Pancreas (tissue), 10 donors: ENCODE results near the gene APBB2. TPM values are rescaled to one million over a fixed set of nuclear protein-coding genes. Genes with fewer than 3 reads are reported as not detected.

Experiments used
- ATAC-seq, 4 donors: fragments of 200-7000 bp; cut with Tn5 transposase; one replicate each; pipeline versions ENCODE4 v1.8.0 to v1.9.1; 2020; ENCODE audit warnings: mild to moderate bottlenecking in 4 of 4, moderate library complexity in 4 of 4
- DNase-seq, 6 donors: peaks; one replicate each; pipeline ENCODE4 v3.0.0-alpha.2; 2020
- FAIRE-seq: peaks from 2 replicates; lab custom pipeline; 2012; peaks lifted over from hg19 to GRCh38; lab: Jason Lieb, UNC
- H3K27ac ChIP-seq, 4 donors: fragments of 200-600 bp; sonication (generic); 1 replicate in 3 of 4; 2 replicates in 1 of 4; pipeline versions ENCODE4 v1.5.0 to v1.8.0; 2020
- H3K27me3 ChIP-seq, 4 donors: fragments of 200-600 bp; one replicate each; pipeline ENCODE4 v1.8.0; 2021
- H3K36me3 ChIP-seq, 3 donors: fragments of 200-600 bp; sonication (generic) in 1 of 3; one replicate each; pipeline versions ENCODE4 v1.5.0 to v1.8.0; 2020 to 2021
- H3K4me1 ChIP-seq, 3 donors: fragments of 200-600 bp; one replicate each; pipeline ENCODE4 v1.8.0; 2021
- H3K4me3 ChIP-seq, 4 donors: fragments of 200-600 bp; sonication (generic) in 2 of 4; one replicate each; pipeline versions ENCODE4 v1.5.0 to v1.8.0; 2020 to 2021
- H3K9me3 ChIP-seq, 4 donors: fragments of 200-600 bp; one replicate each; pipeline ENCODE4 v1.8.0; 2021
- WGBS, 2 donors: extraction: QIAGEN DNeasy Blood & Tissue Kit; methylation state at CpG; one replicate each; pipeline ENCODE4 v1.1.7; 2013; 5-methylcytosine and 5-hydroxymethylcytosine counted together
- intact Hi-C, 3 donors: fragments of 100-400 bp; cut with DNase I; formaldehyde crosslinking; loops; one replicate each; pipeline versions ENCODE4 v1.11.1 to v1.14.2; 2022
- polyA plus RNA-seq, 2 donors: library from polyadenylated mRNA; stranded (reverse); fragments of 200-250 nt; gene quantifications; one replicate each; pipeline ENCODE4 v1.2.3, GENCODE V29; 2013
- total RNA-seq, 6 donors: library from RNA; stranded (reverse); fragmentation: NEBNext Ultra II Directional in 4 of 6; extraction: Animal tissue kit (Norgen Biotek cat#: 25700) in 4 of 6; gene quantifications; one replicate each; pipeline versions ENCODE4 v1.2.1 to v1.2.4, GENCODE V29; 2021 to 2023
- TF ChIP-seq, protein P1 (sequence below), 4 donors: fragments of 200-600 bp; sonication (generic) in 3 of 4; IDR thresholded peaks; one replicate each; pipeline versions ENCODE4 v1.5.0 to v1.8.0; 2021; ENCODE audit warnings: antibody characterized with exemption in 4 of 4
- donor health status: healthy with polysubstance abuse.
- donor health status: DM: no; HTN: no; CAD: no; lungs with moderate emphysema.
- donor health status: DM: no; HTN: no; CAD: no.
- donor health status: control.
- donor health status: control.
- donor health status: Bipolar disorder and iron deficiency.
- donor health status: DM: yes; HTN: yes; CAD: no.
- donor health status: DM: no; HTN: no; CAD: no.
- donor health status: DM: no; HTN: no; CAD: no.
- donor health status: DM: yes; HTN: yes; CAD: no.

APBB2 gene
- total and polyA plus RNA-seq, 8 donors: 9.1 to 21.6 (median 11.5) TPM

DNA sequence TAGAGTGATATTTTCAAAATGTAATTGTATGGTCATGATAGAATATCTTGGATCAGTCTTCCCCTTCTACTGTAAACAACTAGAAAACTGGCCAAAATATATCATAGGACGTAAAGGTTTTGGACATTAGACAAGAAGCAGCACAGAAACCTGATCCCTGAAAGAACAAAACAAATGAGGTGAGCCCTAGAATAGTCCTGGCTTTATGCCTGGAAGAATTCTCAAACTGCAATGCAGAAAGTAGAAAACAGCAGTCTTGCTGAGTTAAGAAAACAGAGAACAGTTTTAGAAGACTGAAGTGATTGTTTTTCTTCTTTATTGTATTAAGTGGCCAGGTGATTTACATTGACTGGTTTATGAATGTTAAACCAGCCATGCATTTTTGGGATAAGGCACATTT is 445.1 kb downstream of the APBB2 start:
- no peak for ATAC-seq
- 69 to 78% methylated on average over 1 of the region's 1 CpG for WGBS, 2 donors
- no peak for FAIRE-seq
- Histone ChIP-seq H3K36me3 (no peaks in the 10 kb centered on the region), H3K27ac (no peak overlapping the region), H3K9me3 (no peaks in the 10 kb centered on the region), H3K27me3 (no peaks in the 10 kb centered on the region), H3K4me1 (no peaks in the 10 kb centered on the region), H3K4me3 (no peak overlapping the region)
- intact Hi-C loops: no loop called here
- no peak for DNase-seq
- TF ChIP-seq, protein P1, sequence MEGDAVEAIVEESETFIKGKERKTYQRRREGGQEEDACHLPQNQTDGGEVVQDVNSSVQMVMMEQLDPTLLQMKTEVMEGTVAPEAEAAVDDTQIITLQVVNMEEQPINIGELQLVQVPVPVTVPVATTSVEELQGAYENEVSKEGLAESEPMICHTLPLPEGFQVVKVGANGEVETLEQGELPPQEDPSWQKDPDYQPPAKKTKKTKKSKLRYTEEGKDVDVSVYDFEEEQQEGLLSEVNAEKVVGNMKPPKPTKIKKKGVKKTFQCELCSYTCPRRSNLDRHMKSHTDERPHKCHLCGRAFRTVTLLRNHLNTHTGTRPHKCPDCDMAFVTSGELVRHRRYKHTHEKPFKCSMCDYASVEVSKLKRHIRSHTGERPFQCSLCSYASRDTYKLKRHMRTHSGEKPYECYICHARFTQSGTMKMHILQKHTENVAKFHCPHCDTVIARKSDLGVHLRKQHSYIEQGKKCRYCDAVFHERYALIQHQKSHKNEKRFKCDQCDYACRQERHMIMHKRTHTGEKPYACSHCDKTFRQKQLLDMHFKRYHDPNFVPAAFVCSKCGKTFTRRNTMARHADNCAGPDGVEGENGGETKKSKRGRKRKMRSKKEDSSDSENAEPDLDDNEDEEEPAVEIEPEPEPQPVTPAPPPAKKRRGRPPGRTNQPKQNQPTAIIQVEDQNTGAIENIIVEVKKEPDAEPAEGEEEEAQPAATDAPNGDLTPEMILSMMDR (IDR thresholded peaks at IDR 0.05): no peak

DNA sequence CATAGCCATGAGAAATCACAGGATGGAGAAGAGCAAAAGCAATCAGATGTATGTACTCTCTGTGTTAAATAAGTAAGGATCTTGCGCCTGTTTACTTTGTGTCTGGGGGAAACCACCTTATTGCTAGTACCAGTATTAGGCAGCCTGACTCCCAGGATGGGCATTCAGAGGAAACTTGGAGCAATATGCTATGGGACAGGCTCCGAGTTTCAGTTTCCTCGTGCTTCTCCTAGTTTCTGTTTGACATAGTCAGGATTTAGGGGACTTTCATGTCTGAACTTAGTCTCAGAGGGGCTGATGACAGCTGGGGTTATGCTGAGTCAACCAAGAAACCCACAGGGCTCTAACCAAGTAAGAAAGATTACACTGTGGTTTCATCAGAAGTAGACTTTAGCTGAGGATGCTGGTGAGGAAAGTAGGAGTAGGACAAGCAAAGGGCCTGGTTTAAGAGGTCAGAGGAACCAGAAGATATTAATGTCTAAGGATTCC is 451.1 kb downstream of the APBB2 start:
- ATAC-seq (no peak), DNase-seq (no peak)
- no peak overlapping the region for H3K4me3 ChIP-seq

More for the DNA sequence above, 451.1 kb downstream of the APBB2 start:
- H3K9me3 ChIP-seq: no peaks in the 10 kb centered on the region
- TF ChIP-seq, protein P1 (IDR thresholded peaks at IDR 0.05): no peak
- 92% methylated on average over 3 of the region's 3 CpGs for WGBS, 2 donors
- H3K27me3 ChIP-seq: no peaks in the 10 kb centered on the region
- H3K36me3 ChIP-seq: no peaks in the 10 kb centered on the region
- H3K4me1 ChIP-seq: no peaks in the 10 kb centered on the region
- intact Hi-C loops: no loop called here
- no peak for FAIRE-seq
- no peak overlapping the region for H3K27ac ChIP-seq

Other genes starting within 250 kb of the APBB2 start
- 10 to 100 TPM in 3 of 6 donors, 1 to 10 TPM in 3; 2.7 to 21.9 (median 7.3) TPM for gene UCHL1, start 42.4 kb upstream of the APBB2 start, total RNA-seq
- 100 to 1,000 TPM in 1 of 2 donors, 10 to 100 TPM in 1; 50.8 to 198 TPM for gene UCHL1, start 42.4 kb upstream of the APBB2 start, polyA plus RNA-seq